NB4 (cell line): Measurements from ENCODE around the gene ARMCX2.

ENCODE experiments used
- DNase-seq: peaks from one replicate; pipeline ENCODE4 v3.0.0; 2010; ENCODE audit warnings: low read depth
- H3K4me3 ChIP-seq: one replicate; pipeline ENCODE4 v1.5.1; 2011; ENCODE audit warnings: mild to moderate bottlenecking, low read depth, low read length, moderate library complexity
- CTCF ChIP-seq: IDR thresholded peaks from one replicate; pipeline ENCODE4 v1.5.1; 2012; ENCODE audit warnings: low read depth, low read length
- MAX ChIP-seq: IDR thresholded peaks from 2 replicates; pipeline ENCODE4 v1.6.1; 2011; ENCODE audit warnings: low read depth, low read length
- MYC ChIP-seq: IDR thresholded peaks from 2 replicates; pipeline ENCODE4 v1.6.1; 2011; ENCODE audit warnings: low read depth, low read length
- POLR2A ChIP-seq: IDR thresholded peaks from 2 replicates; pipeline ENCODE4 v1.6.1; 2011; ENCODE audit warnings: mild to moderate bottlenecking; ENCODE audit not compliant: insufficient read length; ENCODE audit errors: extremely low read depth

The ARMCX2 gene

DNA sequence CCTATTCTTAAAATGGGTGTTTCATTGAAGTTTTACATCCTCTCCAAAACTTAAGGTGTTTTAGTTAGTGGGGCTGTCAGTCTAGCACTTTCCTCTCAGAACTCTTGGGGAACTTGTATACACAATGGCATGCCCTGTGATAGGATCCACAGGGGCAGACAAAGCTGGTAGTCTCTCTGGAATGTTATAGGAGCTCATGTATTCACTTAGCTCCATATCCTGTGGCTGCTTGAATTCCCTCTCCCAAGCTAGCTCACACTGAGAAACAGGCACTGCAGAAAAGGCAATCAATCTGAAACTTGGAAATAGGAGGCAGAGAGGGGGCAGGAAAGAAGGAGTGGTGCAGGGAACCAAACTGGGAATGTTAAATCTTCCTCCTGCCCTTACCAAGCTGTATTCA is 26.3 kb upstream of the ARMCX2 start:
- DNase-seq: no peak
- TF ChIP-seq MAX (no peak), CTCF (no peak), MYC (no peak), POLR2A (no peak)
- no peak overlapping the region for H3K4me3 ChIP-seq

DNA sequence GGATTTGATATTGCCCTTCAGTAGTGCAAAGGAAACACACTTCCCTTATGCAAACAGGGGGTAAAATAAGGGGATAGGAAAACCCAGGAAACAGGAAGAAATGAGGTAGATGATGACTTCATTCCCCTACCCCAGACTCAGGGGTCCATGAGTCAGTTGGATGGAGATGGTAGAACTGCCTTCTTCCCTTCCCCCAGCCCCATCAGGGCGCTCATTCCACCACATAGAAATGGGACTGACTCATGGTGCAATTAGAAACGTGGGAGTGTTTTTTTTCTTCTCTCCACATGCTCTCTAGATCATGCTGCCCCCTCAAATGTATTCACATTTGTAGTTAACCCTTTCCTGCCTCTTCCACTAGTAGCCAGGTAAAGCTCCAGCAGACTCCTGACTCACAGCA is 23.1 kb upstream of the ARMCX2 start:
- no peak for DNase-seq
- TF ChIP-seq MAX (no peak), MYC (no peak), POLR2A (no peak), CTCF (no peak)
- H3K4me3 ChIP-seq: no peak overlapping the region

GRCh38 chrX:101677028-101677427 is 17.4 kb upstream of the ARMCX2 start:
- no peak for TF ChIP-seq MAX
- no peak for DNase-seq
- H3K4me3 ChIP-seq: no peak overlapping the region

DNA sequence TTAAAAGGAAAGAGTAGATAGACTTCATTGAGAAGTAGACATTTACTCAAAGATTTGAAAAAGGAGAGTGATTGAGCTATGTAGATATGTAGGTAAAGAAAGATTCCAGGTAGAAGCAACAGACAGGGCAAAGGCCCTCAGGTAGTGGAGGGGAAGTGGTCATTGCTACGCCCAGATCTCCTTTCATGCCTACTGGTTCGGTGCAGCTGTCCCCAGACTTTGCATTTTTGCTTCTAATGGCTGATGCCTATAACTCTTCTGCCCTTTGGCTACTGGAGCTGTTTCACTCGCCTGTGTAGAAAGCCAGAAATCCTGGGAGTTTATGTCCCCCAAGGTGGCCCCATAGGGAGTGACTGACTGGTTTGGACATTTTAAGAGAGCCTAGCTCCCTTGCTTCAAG is 16.9 kb upstream of the ARMCX2 start:
- no peak for TF ChIP-seq MAX
- no peak for TF ChIP-seq MYC
- TF ChIP-seq CTCF: no peak
- TF ChIP-seq POLR2A: no peak
- DNase-seq: no peak
- no peak overlapping the region for H3K4me3 ChIP-seq

DNA sequence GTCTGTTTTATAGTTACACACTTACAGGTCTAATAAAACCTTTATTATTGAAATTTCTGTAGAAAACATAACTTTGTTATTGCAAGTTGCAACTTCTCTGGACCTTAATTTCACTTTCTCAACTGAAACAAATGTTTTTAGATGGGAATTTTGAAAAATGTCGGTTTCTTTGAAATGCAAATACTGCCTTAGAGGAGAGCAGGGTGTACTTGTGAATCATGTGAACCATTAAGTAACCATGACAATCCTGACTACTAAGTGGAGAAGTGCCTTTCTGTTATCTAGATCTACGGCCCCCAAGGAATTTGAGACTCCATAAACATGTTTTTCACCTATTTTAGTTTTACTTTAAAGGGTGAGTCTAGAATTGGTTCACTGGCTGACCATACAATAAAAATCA is 8.5 kb upstream of the ARMCX2 start:
- H3K4me3 ChIP-seq: no peak overlapping the region
- TF ChIP-seq CTCF (no peak), POLR2A (no peak), MAX (no peak), MYC (no peak)
- DNase-seq: no peak

DNA sequence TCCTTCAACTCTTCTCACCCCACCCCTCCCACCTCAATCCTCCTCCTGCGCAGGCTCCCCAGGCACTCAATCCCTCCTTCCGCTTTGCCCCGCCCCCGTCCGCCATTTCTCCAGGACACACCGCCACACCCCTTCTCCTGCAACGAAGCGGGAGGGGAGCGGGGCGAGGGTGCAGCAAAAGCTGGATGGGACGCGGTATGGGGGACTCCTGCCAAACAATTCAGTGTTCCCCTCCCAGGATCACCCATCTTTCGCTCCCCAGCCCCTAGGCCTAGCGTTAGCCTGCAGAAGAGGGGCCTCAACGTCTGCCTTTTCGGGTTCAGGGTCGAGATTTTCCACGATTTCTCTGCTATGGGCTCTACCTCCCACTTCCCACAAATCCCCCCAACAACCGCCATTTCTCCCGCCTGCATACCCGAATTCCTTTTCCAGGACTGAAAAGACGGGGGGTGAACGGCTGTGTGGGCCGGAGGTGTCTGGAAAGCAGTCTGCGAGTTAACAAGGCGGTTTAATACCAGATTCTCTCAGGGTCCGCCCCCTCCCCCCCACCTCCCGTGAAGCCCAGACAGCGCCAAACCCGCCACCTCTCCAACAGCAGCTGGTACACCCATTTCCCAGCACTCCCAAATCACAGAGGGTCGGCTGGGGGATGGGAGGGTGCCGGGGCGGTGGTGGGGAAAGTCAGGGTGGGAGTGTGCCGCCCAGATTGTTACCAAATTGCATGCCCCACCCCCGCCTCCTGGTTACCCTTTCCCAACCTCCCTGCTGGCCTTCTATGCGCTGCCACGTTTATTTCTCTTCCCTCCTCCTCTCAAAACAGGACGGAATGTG is 774 bp downstream of the ARMCX2 start:
- DNase-seq: no peak
- TF ChIP-seq MAX: no peak
- no peak for TF ChIP-seq CTCF
- TF ChIP-seq POLR2A: no peak
- TF ChIP-seq MYC: no peak
- H3K4me3 ChIP-seq: no peak overlapping the region
